ENCODE measurements around the gene SMYD3.

The SMYD3 gene

GRCh38 chr1:246104927-246105326 is 402.2 kb downstream of the SMYD3 start:
- Mint-ChIP-seq H3K4me1 (no peaks in the 10 kb centered on the region), H3K36me3 (peaks cover 12% of the 10 kb centered on the region), H3K9me3 (no peaks in the 10 kb centered on the region), H3K4me3 (no peak overlapping the region), H3K27ac (no peak overlapping the region), H3K27me3 (no peaks in the 10 kb centered on the region)

DNA sequence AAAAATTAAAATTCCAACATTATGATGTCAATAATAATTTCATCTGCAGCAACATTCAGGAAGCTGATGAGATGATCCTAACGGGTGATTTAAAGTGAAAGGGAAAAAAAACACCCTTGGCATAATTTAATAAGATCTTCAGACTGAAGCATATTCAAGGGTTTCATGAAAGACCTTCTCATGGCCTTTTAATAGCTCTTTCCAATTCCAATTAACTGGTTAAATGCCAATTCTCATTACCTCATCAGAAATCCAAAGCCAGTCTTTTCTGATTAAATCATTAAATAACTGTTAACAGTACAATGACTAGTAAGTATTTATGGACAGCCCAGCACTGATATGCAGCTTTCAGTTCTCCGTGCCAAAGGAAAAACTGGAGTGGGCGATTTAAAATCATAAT is 407.5 kb downstream of the SMYD3 start:
- Mint-ChIP-seq H3K36me3 (peaks cover 23% of the 10 kb centered on the region), H3K27ac (no peak overlapping the region), H3K4me3 (no peak overlapping the region), H3K9me3 (no peaks in the 10 kb centered on the region), H3K27me3 (no peaks in the 10 kb centered on the region), H3K4me1 (no peaks in the 10 kb centered on the region)

DNA sequence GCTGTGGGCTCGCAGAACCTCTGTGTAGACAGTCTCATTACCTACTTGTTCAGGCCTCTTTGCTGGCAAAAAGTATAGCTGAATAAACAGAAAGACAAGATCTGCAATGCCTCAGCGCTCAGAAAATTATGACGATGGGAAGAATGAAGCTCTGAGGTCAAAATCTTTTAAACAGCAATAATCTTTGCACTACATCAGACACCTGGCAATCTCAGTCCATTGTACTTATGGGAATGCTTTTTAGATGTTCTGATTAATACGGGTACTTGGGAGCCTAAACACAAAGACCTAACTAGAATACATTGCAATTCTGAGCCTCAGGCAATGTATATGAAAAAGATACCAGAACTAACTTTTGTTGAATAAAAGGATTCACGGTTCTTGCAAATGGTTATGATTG is 410.7 kb downstream of the SMYD3 start:
- H3K36me3 Mint-ChIP-seq = peaks cover 23% of the 10 kb centered on the region

DNA sequence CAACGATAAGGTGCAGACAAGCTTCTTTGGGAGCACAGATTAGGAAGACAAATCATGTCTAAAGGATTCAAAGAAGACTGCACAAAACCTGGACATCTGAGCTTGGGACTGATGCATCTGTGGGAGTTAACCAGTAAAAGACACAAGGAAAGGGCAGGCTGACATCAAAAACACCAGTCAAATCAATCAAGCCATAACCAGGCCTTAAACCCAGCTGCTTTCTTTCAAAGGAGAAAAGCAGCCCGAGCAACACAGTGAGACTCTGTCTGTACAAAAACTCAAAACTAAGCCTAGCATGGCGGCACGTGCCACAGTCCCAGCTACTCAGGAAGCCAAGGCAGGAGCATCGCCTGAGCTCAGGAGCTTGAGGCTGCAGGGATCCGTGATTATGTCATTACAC is 411.6 kb downstream of the SMYD3 start:
- H3K27me3 Mint-ChIP-seq = no peaks in the 10 kb centered on the region

More for the DNA sequence above, 410.7 kb downstream of the SMYD3 start:
- no peak overlapping the region for H3K27ac Mint-ChIP-seq
- H3K9me3 Mint-ChIP-seq = no peaks in the 10 kb centered on the region
- H3K27me3 Mint-ChIP-seq = no peaks in the 10 kb centered on the region
- H3K4me1 Mint-ChIP-seq = no peaks in the 10 kb centered on the region
- no peak overlapping the region for H3K4me3 Mint-ChIP-seq

DNA sequence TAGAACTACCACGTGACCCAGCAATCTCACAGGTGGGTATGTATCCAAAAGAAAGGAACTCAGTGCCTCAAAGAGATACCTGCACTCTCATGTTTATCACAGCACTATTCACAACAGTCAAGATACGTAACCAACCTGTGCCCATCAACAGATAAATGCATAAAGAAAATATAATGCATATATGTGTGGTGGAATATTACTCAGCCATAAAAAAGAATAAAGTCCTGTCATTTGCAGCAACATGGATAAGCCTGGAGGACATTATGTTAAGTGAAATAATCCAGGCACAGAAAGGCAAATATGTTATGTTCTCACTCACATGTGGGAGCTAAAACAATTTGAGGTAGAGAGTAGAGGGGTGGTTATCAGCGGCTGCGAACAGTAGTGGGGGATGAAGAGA is 413.8 kb downstream of the SMYD3 start:
- no peaks in the 10 kb centered on the region for H3K4me1 Mint-ChIP-seq
- no peak overlapping the region for H3K27ac Mint-ChIP-seq
- no peaks in the 10 kb centered on the region for H3K9me3 Mint-ChIP-seq
- H3K27me3 Mint-ChIP-seq = no peaks in the 10 kb centered on the region
- H3K4me3 Mint-ChIP-seq = no peak overlapping the region
- peaks cover 22% of the 10 kb centered on the region for H3K36me3 Mint-ChIP-seq

More for the DNA sequence above, 411.6 kb downstream of the SMYD3 start:
- Mint-ChIP-seq H3K4me1 (no peaks in the 10 kb centered on the region), H3K27ac (no peak overlapping the region), H3K4me3 (no peak overlapping the region), H3K36me3 (peaks cover 22% of the 10 kb centered on the region), H3K9me3 (no peaks in the 10 kb centered on the region)

DNA sequence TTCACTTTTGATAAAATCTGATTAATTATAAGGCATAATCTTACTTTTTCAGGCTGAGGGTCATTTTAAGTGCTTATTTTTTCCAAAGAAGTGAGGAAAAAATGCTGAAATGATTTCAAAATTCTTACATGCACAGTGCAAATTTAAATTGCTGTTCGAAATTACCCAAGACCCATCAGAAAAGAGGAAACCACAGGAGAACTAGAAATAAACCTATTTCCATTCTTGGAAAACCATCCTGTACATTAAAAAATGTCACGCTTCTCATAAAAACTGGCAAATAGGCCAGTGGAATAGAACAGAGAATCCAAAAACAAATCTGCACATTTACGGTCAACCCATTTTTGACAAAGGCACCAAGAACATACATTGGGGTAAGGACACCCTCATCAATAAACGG is 414.9 kb downstream of the SMYD3 start:
- no peak overlapping the region for H3K27ac Mint-ChIP-seq
- H3K4me3 Mint-ChIP-seq = no peak overlapping the region
- H3K4me1 Mint-ChIP-seq = no peaks in the 10 kb centered on the region
- H3K9me3 Mint-ChIP-seq = peaks cover 3% of the 10 kb centered on the region
- H3K27me3 Mint-ChIP-seq = no peaks in the 10 kb centered on the region
- H3K36me3 Mint-ChIP-seq = peaks cover 22% of the 10 kb centered on the region

GRCh38 chr1:246091477-246091876 is 415.6 kb downstream of the SMYD3 start:
- H3K9me3 Mint-ChIP-seq = peaks cover 7% of the 10 kb centered on the region
- peaks cover 23% of the 10 kb centered on the region for H3K36me3 Mint-ChIP-seq
- H3K4me3 Mint-ChIP-seq = no peak overlapping the region
- no peak overlapping the region for H3K27ac Mint-ChIP-seq
- H3K27me3 Mint-ChIP-seq = no peaks in the 10 kb centered on the region
- no peaks in the 10 kb centered on the region for H3K4me1 Mint-ChIP-seq

DNA sequence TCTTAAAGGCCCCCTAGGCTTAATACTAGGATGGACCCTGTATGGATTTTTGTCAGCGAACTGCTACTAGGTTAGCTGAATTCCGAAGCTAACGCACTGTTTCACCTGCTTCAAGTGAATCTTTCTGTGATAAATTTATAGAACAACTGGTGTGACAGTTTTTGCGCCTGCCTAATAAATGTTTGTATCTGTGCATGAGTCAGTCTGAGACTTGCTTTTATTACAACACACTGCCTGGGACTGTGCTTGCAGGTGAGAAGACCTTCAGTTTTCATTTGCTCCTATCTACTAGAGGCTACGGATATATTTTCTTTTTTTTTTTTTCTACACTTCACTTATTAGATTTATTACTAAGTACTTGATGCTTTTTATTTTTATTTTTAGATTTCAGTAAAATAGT is 420.9 kb downstream of the SMYD3 start:
- Mint-ChIP-seq H3K27ac (no peak overlapping the region), H3K27me3 (no peaks in the 10 kb centered on the region), H3K9me3 (peaks cover 7% of the 10 kb centered on the region), H3K36me3 (peaks cover 9% of the 10 kb centered on the region), H3K4me1 (no peaks in the 10 kb centered on the region), H3K4me3 (no peak overlapping the region)

GRCh38 chr1:246083416-246083815 is 423.7 kb downstream of the SMYD3 start:
- no peak overlapping the region for H3K27ac Mint-ChIP-seq
- peaks cover 13% of the 10 kb centered on the region for H3K36me3 Mint-ChIP-seq
- H3K4me3 Mint-ChIP-seq = no peak overlapping the region
- no peaks in the 10 kb centered on the region for H3K4me1 Mint-ChIP-seq
- no peaks in the 10 kb centered on the region for H3K27me3 Mint-ChIP-seq
- H3K9me3 Mint-ChIP-seq = peaks cover 7% of the 10 kb centered on the region

GRCh38 chr1:246081856-246082668 is 425.0 kb downstream of the SMYD3 start:
- no peaks in the 10 kb centered on the region for H3K4me1 Mint-ChIP-seq
- peaks cover 9% of the 10 kb centered on the region for H3K36me3 Mint-ChIP-seq
- H3K9me3 Mint-ChIP-seq = peaks cover 3% of the 10 kb centered on the region
- H3K27me3 Mint-ChIP-seq = no peaks in the 10 kb centered on the region
- H3K27ac Mint-ChIP-seq = no peak overlapping the region
- H3K4me3 Mint-ChIP-seq = no peak overlapping the region

GRCh38 chr1:246081138-246081702 is 425.9 kb downstream of the SMYD3 start:
- Mint-ChIP-seq H3K27ac (no peak overlapping the region), H3K9me3 (no peaks in the 10 kb centered on the region), H3K27me3 (no peaks in the 10 kb centered on the region), H3K36me3 (peaks cover 14% of the 10 kb centered on the region), H3K4me3 (no peak overlapping the region), H3K4me1 (no peaks in the 10 kb centered on the region)

- no peak overlapping the region for H3K27ac Mint-ChIP-seq
- H3K27me3 Mint-ChIP-seq = no peaks in the 10 kb centered on the region
- H3K9me3 Mint-ChIP-seq = peaks cover 3% of the 10 kb centered on the region
- H3K4me3 Mint-ChIP-seq = no peak overlapping the region
- H3K36me3 Mint-ChIP-seq = peaks cover 15% of the 10 kb centered on the region
- H3K4me1 Mint-ChIP-seq = no peaks in the 10 kb centered on the region
Observed at GRCh38 chr1:246080031-246080430, 427.0 kb downstream of the SMYD3 start.

DNA sequence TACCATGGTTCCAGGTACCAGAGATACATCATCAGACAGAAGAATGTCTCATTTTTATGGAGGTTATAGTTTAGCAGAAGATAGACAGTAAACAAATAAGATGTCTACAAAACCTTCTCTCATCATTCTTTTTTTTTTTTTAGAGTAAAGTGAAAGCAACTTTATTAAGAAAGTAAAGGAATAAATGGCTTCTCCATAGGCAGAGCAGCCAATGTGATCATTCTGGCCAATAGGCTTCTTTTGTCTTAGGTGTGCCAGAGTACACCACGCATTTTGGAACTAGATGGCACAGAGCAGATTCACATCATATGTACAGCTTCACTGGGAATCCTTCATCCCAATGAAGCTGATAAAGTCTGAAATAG is 428.2 kb downstream of the SMYD3 start:
- H3K4me3 Mint-ChIP-seq = no peak overlapping the region
- H3K9me3 Mint-ChIP-seq = peaks cover 5% of the 10 kb centered on the region
- H3K27me3 Mint-ChIP-seq = no peaks in the 10 kb centered on the region
- peaks cover 21% of the 10 kb centered on the region for H3K36me3 Mint-ChIP-seq
- H3K27ac Mint-ChIP-seq = no peak overlapping the region
- no peaks in the 10 kb centered on the region for H3K4me1 Mint-ChIP-seq

GRCh38 chr1:246078126-246078887 is 428.8 kb downstream of the SMYD3 start:
- no peak overlapping the region for H3K4me3 Mint-ChIP-seq
- peaks cover 5% of the 10 kb centered on the region for H3K9me3 Mint-ChIP-seq
- H3K36me3 Mint-ChIP-seq = peaks cover 18% of the 10 kb centered on the region
- H3K27ac Mint-ChIP-seq = no peak overlapping the region
- H3K4me1 Mint-ChIP-seq = no peaks in the 10 kb centered on the region
- no peaks in the 10 kb centered on the region for H3K27me3 Mint-ChIP-seq

GRCh38 chr1:246077476-246077875 is 429.6 kb downstream of the SMYD3 start:
- Mint-ChIP-seq H3K27ac (no peak overlapping the region), H3K36me3 (peaks cover 16% of the 10 kb centered on the region), H3K27me3 (no peaks in the 10 kb centered on the region), H3K4me1 (no peaks in the 10 kb centered on the region), H3K9me3 (peaks cover 5% of the 10 kb centered on the region), H3K4me3 (no peak overlapping the region)

- Mint-ChIP-seq H3K27ac (no peak overlapping the region), H3K4me1 (peaks cover under 1% of the 10 kb centered on the region), H3K4me3 (no peak overlapping the region), H3K36me3 (peaks cover 15% of the 10 kb centered on the region), H3K9me3 (peaks cover 5% of the 10 kb centered on the region), H3K27me3 (no peaks in the 10 kb centered on the region)
Observed at GRCh38 chr1:246074421-246074820, 432.7 kb downstream of the SMYD3 start.
